HCT116 (cell line): ENCODE measurements around the gene TMEM9B. TPM values are rescaled to one million over a fixed set of nuclear protein-coding genes. Genes with fewer than 3 reads are reported as not detected.

Experiments used
- ATAC-seq: fragments of 200-7000 bp; cut with Tn5 transposase; 2 replicates; pipeline ENCODE4 v1.9.1; 2020; ENCODE audit warnings: mild to moderate bottlenecking, moderate library complexity
- BruUV-seq: library from RNA; stranded (reverse); fragments of 400-500 nt; replicated peaks from 2 replicates; lab custom pipeline; 2021; lab: Mats Ljungman, UMichigan
- CTCF ChIA-PET: fragments of 300-600 bp; sonication (Branson Sonifier 250); formaldehyde crosslinking; loops from one replicate; lab custom pipeline; 2021; ENCODE audit warnings: antibody characterized with exemption; lab: Charles Lee
- POLR2A ChIA-PET: fragments of 300-600, 350-600 bp; sonication (Branson Sonifier 250); formaldehyde crosslinking; loops from one replicate; lab custom pipeline; 2021; ENCODE audit warnings: antibody characterized with exemption; lab: Charles Lee
- RAD21 ChIA-PET, 2 experiments: fragments of 300-600 bp; sonication (Branson Sonifier 250); formaldehyde crosslinking; loops; one replicate each; lab custom pipeline; 2023; ENCODE audit warnings: low total read pairs in 2 of 2; ENCODE audit not compliant: uncharacterized antibody in 2 of 2, unreplicated experiment in 2 of 2, low non-redundant PET in 1 of 2; lab: Charles Lee
- DNase-seq: peaks from one replicate; pipeline ENCODE4 v3.0.0-alpha.2; 2010; ENCODE audit warnings: low read depth, low spot score
- H2AFZ ChIP-seq: fragments of 200-600 bp; shearing (Covaris generic), sonication (generic); 2 replicates; pipeline ENCODE4 v1.6.1; 2017; ENCODE audit warnings: low read depth, mixed run types, mixed read lengths, antibody characterized with exemption, low read length; ENCODE audit not compliant: poor library complexity, severe bottlenecking
- H3K27ac ChIP-seq: 2 replicates; pipeline ENCODE4 v1.5.1; 2012; ENCODE audit warnings: low read depth, low read length
- H3K27me3 ChIP-seq: fragments of 200-600 bp; sonication (generic); 2 replicates; pipeline ENCODE4 v1.6.1; 2016; ENCODE audit warnings: mixed run types, low read length, mixed read lengths; ENCODE audit not compliant: insufficient read depth
- H3K36me3 ChIP-seq, 2 experiments: fragments of 200-500 bp in 1 of 2; fragments of 200-600 bp in 1 of 2; sonication (Bioruptor generic) in 1 of 2; sonication (generic) in 1 of 2; 2 replicates each; pipeline versions ENCODE4 v1.5.1 to v1.6.1; 2014 to 2016; ENCODE audit warnings: low read length in 2 of 2, inconsistent platforms in 1 of 2, mixed read lengths in 1 of 2, mixed run types in 1 of 2; ENCODE audit not compliant: insufficient read depth in 2 of 2, control insufficient read depth in 1 of 2
- H3K4me1 ChIP-seq, 2 experiments: fragments of 200-600 bp in 1 of 2; sonication (generic) in 1 of 2; 2 replicates each; pipeline versions ENCODE4 v1.5.1 to v1.6.1; 2012 to 2017; ENCODE audit warnings: low read length in 2 of 2, inconsistent platforms in 1 of 2, mild to moderate bottlenecking in 1 of 2, mixed read lengths in 1 of 2, mixed run types in 1 of 2, moderate library complexity in 1 of 2; ENCODE audit not compliant: insufficient read depth in 2 of 2, control insufficient read depth in 1 of 2
- H3K4me2 ChIP-seq: fragments of 200-600 bp; sonication (generic); 2 replicates; pipeline ENCODE4 v1.6.1; 2017; ENCODE audit warnings: mixed run types, low read length, mixed read lengths
- H3K4me3 ChIP-seq, 2 experiments: fragments of 200-600 bp in 1 of 2; sonication (generic) in 1 of 2; replicated peaks in 1 of 2; 2 replicates each; pipeline ENCODE4 v1.5.1; 2011 to 2016; ENCODE audit warnings: low read length in 2 of 2, control low read depth in 1 of 2, low read depth in 1 of 2, mild to moderate bottlenecking in 1 of 2, mixed read lengths in 1 of 2, mixed run types in 1 of 2
- H3K79me2 ChIP-seq: fragments of 200-600 bp; sonication (generic); 2 replicates; pipeline ENCODE4 v1.6.1; 2017; ENCODE audit warnings: mild to moderate bottlenecking, mixed run types, low read length, moderate library complexity, mixed read lengths; ENCODE audit not compliant: insufficient read depth
- H3K9ac ChIP-seq: fragments of 200-600 bp; sonication (generic); 2 replicates; pipeline ENCODE4 v1.6.1; 2016; ENCODE audit warnings: low read length, mixed read lengths
- H3K9me2 ChIP-seq: fragments of 200-600 bp; sonication (generic), shearing (Covaris generic); 2 replicates; pipeline ENCODE4 v1.6.1; 2017; ENCODE audit warnings: mixed run types, mild to moderate bottlenecking, moderate library complexity; ENCODE audit not compliant: insufficient read depth
- H3K9me3 ChIP-seq, 2 experiments: fragments of 200-500 bp in 1 of 2; fragments of 200-600 bp in 1 of 2; sonication (Bioruptor generic) in 1 of 2; sonication (generic) in 1 of 2; 2 replicates each; pipeline ENCODE4 v1.6.1; 2014 to 2017; ENCODE audit warnings: low read length in 2 of 2, mixed read lengths in 2 of 2, inconsistent platforms in 1 of 2, low read depth in 1 of 2, mild to moderate bottlenecking in 1 of 2, mixed run types in 1 of 2, moderate library complexity in 1 of 2; ENCODE audit not compliant: control insufficient read depth in 1 of 2, insufficient read depth in 1 of 2
- H4K20me1 ChIP-seq: fragments of 200-600 bp; sonication (generic), shearing (Covaris generic); 2 replicates; pipeline ENCODE4 v1.6.1; 2017; ENCODE audit warnings: mixed run types, mild to moderate bottlenecking, moderate library complexity; ENCODE audit not compliant: insufficient read depth
- CBX3 ChIP-seq: IDR thresholded peaks from 2 replicates; pipeline ENCODE4 v1.6.1; 2012; ENCODE audit warnings: low read depth
- CEBPB ChIP-seq: IDR thresholded peaks from 2 replicates; pipeline ENCODE4 v1.6.1; 2012; ENCODE audit warnings: low read depth
- CTCF ChIP-seq, 3 experiments: fragments of 200-600 bp in 1 of 3; sonication (generic) in 1 of 3; IDR thresholded peaks in 2 of 3; conservative IDR thresholded peaks in 1 of 3; 2 replicates each; pipeline ENCODE4 v1.5.1; 2012 to 2017; ENCODE audit warnings: low read depth in 2 of 3, low read length in 2 of 3, antibody characterized with exemption in 1 of 3, borderline replicate concordance in 1 of 3, control low read depth in 1 of 3, mild to moderate bottlenecking in 1 of 3, mixed read lengths in 1 of 3, mixed run types in 1 of 3, moderate library complexity in 1 of 3; ENCODE audit not compliant: insufficient read depth in 1 of 3
- EGR1 ChIP-seq: IDR thresholded peaks from 2 replicates; pipeline ENCODE4 v1.6.1; 2012; ENCODE audit warnings: low read depth
- ELF1 ChIP-seq: IDR thresholded peaks from 2 replicates; pipeline ENCODE4 v1.6.1; 2012; ENCODE audit warnings: low read depth, borderline replicate concordance
- EZH2 ChIP-seq: fragments of 200-600 bp; sonication (generic); IDR thresholded peaks from 2 replicates; pipeline ENCODE4 v1.6.1; 2017; ENCODE audit warnings: antibody characterized with exemption, mixed run types
- FOSL1 ChIP-seq: IDR thresholded peaks from 2 replicates; pipeline ENCODE4 v1.6.1; 2012; ENCODE audit warnings: low read depth
- JUND ChIP-seq: IDR thresholded peaks from 2 replicates; pipeline ENCODE4 v1.6.1; 2012
- MAX ChIP-seq: IDR thresholded peaks from 2 replicates; pipeline ENCODE4 v1.6.1; 2012
- POLR2A ChIP-seq: IDR thresholded peaks from 2 replicates; pipeline ENCODE4 v1.7.0; 2011; ENCODE audit warnings: borderline replicate concordance; ENCODE audit not compliant: insufficient read depth, insufficient read length; ENCODE audit errors: extremely low read depth
- POLR2AphosphoS5 ChIP-seq: IDR thresholded peaks from 2 replicates; pipeline ENCODE4 v1.6.1; 2011; ENCODE audit warnings: mild to moderate bottlenecking, low read depth, low read length, moderate library complexity
- RAD21 ChIP-seq: IDR thresholded peaks from 2 replicates; pipeline ENCODE4 v1.6.1; 2012; ENCODE audit warnings: low read depth, mild to moderate bottlenecking
- SIN3A ChIP-seq: IDR thresholded peaks from 2 replicates; pipeline ENCODE4 v1.6.1; 2012; ENCODE audit warnings: low read depth
- SP1 ChIP-seq: IDR thresholded peaks from 2 replicates; pipeline ENCODE4 v1.6.1; 2012; ENCODE audit warnings: low read depth
- SRF ChIP-seq: IDR thresholded peaks from 2 replicates; pipeline ENCODE4 v1.6.1; 2012; ENCODE audit warnings: low read depth
- TCF7L2 ChIP-seq: IDR thresholded peaks from 2 replicates; pipeline ENCODE4 v1.7.0; 2011; ENCODE audit warnings: borderline replicate concordance, inconsistent platforms; ENCODE audit not compliant: insufficient read depth, insufficient read length; ENCODE audit errors: extremely low read depth
- YY1 ChIP-seq: IDR thresholded peaks from 2 replicates; pipeline ENCODE4 v1.6.1; 2011; ENCODE audit warnings: low read length, low read depth, moderate library complexity, mild to moderate bottlenecking; ENCODE audit not compliant: insufficient replicate concordance; ENCODE audit errors: extremely low read depth
- ZBTB33 ChIP-seq: IDR thresholded peaks from 2 replicates; pipeline ENCODE4 v1.6.1; 2011; ENCODE audit warnings: mild to moderate bottlenecking, low read length, moderate library complexity; ENCODE audit not compliant: insufficient replicate concordance; ENCODE audit errors: extremely low read depth
- ZNF274 ChIP-seq: fragments of 200-500 bp; sonication (Bioruptor generic); IDR thresholded peaks from 2 replicates; pipeline ENCODE4 v1.6.1; 2014; ENCODE audit warnings: mild to moderate bottlenecking, low read depth, low read length, inconsistent platforms
- intact Hi-C: fragments of 100-400 bp; cut with micrococcal nuclease; formaldehyde crosslinking; loops from 2 replicates; pipeline ENCODE4 v1.10.0; 2022
- total RNA-seq: library from RNA; stranded (reverse); gene quantifications from one replicate; pipeline ENCODE4 v1.2.1, GENCODE V29; 2021; ENCODE audit not compliant: unreplicated experiment

Gene TMEM9B
- total RNA-seq, 1 experiment from 2014 or later, result 26.8 TPM

GRCh38 chr11:8967184-8967583, 2.9 kb upstream of the TMEM9B start:
- H3K9ac ChIP-seq, result no peak overlapping the region
- ChIA-PET CTCF (interaction anchor here (0.6 kb wide), 1 partner anchor 15 kb away, joined by 3 read pairs; no protein-coding TSS in a partner anchor), POLR2A (no interaction called here), RAD21 (no interaction called here)
- DNase-seq, result no peak
- H3K27ac ChIP-seq, result no peak overlapping the region
- peaks cover 10 to 21% of the 10 kb centered on the region in 2 experiments for H3K4me1 ChIP-seq
- no peaks in the 10 kb centered on the region for H3K27me3 ChIP-seq
- no peaks in the 10 kb centered on the region for H3K36me3 ChIP-seq
- no peak for ATAC-seq
- H3K9me2 ChIP-seq, result no peaks in the 10 kb centered on the region
- no peak overlapping the region for H3K4me3 ChIP-seq
- H4K20me1 ChIP-seq, result no peaks in the 10 kb centered on the region
- intact Hi-C loops, result no loop called here
- H3K79me2 ChIP-seq, result peaks cover 17% of the 10 kb centered on the region
- no TSS peak for BruUV-seq
- H3K9me3 ChIP-seq, result no peaks in the 10 kb centered on the region
- no peak overlapping the region for H3K4me2 ChIP-seq
- H2AFZ ChIP-seq, result no peak overlapping the region
- TF ChIP-seq SIN3A (no peak), ELF1 (no peak), CBX3 (no peak), POLR2A (no peak), FOSL1 (no peak), CTCF (IDR thresholded peaks at IDR 0.05 in 2 of 3, conservative IDR thresholded peaks at IDR 0.05 in 1 of 3; ENCODE audit: borderline replicate concordance in 1 of 3, insufficient read depth in 1 of 3, low read depth in 2 of 3, low read length in 2 of 3) (no peak), SP1 (no peak), JUND (no peak), ZBTB33 (no peak), CEBPB (no peak), SRF (no peak), ZNF274 (no peak), TCF7L2 (no peak), EGR1 (no peak), YY1 (no peak), POLR2AphosphoS5 (no peak), RAD21 (no peak), MAX (no peak), EZH2 (no peak)
